Measurements from ENCODE around the gene YJU2. TPM values are rescaled to one million over a fixed set of nuclear protein-coding genes. Genes with fewer than 3 reads are reported as not detected.
A peak's percentile ranks its signal among the peaks of the same experiment; 100 is the strongest.

The YJU2 gene
- polyA plus RNA-seq, 1 of the 3 experiments (the other 2 are of a cell fraction), result 29.0 TPM

GRCh38 chr19:4305257-4305612 is 58.4 kb downstream of the YJU2 start:
- WGBS (ENCODE audit: low lambda C conversion rate), result 85% methylated on average over 7 of the region's 7 CpGs
- no peak overlapping the region for H3K27ac ChIP-seq (ENCODE audit: low read depth in 2 of 2, low read length in 1 of 2)
- no peak for TF ChIP-seq MXI1 (IDR thresholded peaks at IDR 0.05; ENCODE audit: low read depth, low read length)
- TF ChIP-seq SMC3 (IDR thresholded peaks at IDR 0.05; ENCODE audit: low read depth, low read length), result no peak
- no peak for TF ChIP-seq YY1 (IDR thresholded peaks at IDR 0.05; ENCODE audit: low read depth)
- CTCF ChIA-PET, result interaction anchor here (1.2 to 4.2 kb wide), 4 partner anchors 10 to 48 kb away, joined by 3 to 22 read pairs (median 8); no protein-coding TSS in a partner anchor
- no peak overlapping the region for H2AFZ ChIP-seq (ENCODE audit: low read depth)
- no peaks in the 10 kb centered on the region for H3K79me2 ChIP-seq (ENCODE audit: insufficient read depth)
- no peaks in the 10 kb centered on the region for H4K20me1 ChIP-seq (ENCODE audit: insufficient read depth)
- no peaks in the 10 kb centered on the region for H3K27me3 ChIP-seq (ENCODE audit: insufficient read depth)
- H3K9me3 ChIP-seq, result no peaks in the 10 kb centered on the region
- no peak for DNase-seq
- H3K36me3 ChIP-seq (replicated peaks in 1 of 2; ENCODE audit: control insufficient read depth in 1 of 2, insufficient read depth in 2 of 2, low read length in 1 of 2), result peaks cover 4 to 7% of the 10 kb centered on the region in 2 experiments
- H3K4me2 ChIP-seq, result 0 out of 2 replicates have a peak overlapping the region, but pooled peaks have one; percentile 24
- no peak overlapping the region for H3K9ac ChIP-seq
- peaks cover 0 to 16% of the 10 kb centered on the region in 2 experiments; a peak in 1 of 4 replicates for H3K4me1 ChIP-seq (ENCODE audit: control insufficient read depth in 1 of 2, insufficient read depth in 2 of 2, low read depth in 1 of 2, low read length in 1 of 2)
- H3K4me3 ChIP-seq (ENCODE audit: low read depth in 2 of 2, low read length in 1 of 2), result peak overlapping the region in 1 of 2 experiments; percentile 43; a peak in 2 of 4 replicates
- H3K9me2 ChIP-seq, result no peaks in the 10 kb centered on the region
- H3F3A ChIP-seq (replicated peaks; ENCODE audit: insufficient read depth), result no peaks in the 10 kb centered on the region
- POLR2A ChIA-PET, result interaction anchor here (2.0 kb wide), 1 partner anchor 38 kb away, joined by 13 read pairs; the partner anchor contains the start of gene MPND

- H3K79me2 ChIP-seq (ENCODE audit: insufficient read depth), result no peaks in the 10 kb centered on the region
- no peaks in the 10 kb centered on the region for H3K27me3 ChIP-seq (ENCODE audit: insufficient read depth)
- WGBS (ENCODE audit: low lambda C conversion rate), result over 99% methylated on average over 14 of the region's 16 CpGs
- H3K9me3 ChIP-seq, result no peaks in the 10 kb centered on the region
- H3K9ac ChIP-seq, result no peak overlapping the region
- CTCF ChIA-PET, result interaction anchor here (1.2 to 4.2 kb wide), 3 partner anchors 10 to 47 kb away, joined by 3 to 22 read pairs (median 8); no protein-coding TSS in a partner anchor
- H3K4me3 ChIP-seq (ENCODE audit: low read depth in 2 of 2, low read length in 1 of 2), result peak overlapping the region in 1 of 2 experiments; percentile 43; a peak in 1 of 4 replicates
- TF ChIP-seq SIN3A (IDR thresholded peaks at IDR 0.05; ENCODE audit: borderline replicate concordance, low read depth, low read length) (no peak), GATA2 (CRISPR knock-in tag; IDR thresholded peaks at IDR 0.05) (no peak), FOXJ3 (CRISPR knock-in tag; IDR thresholded peaks at IDR 0.05) (no peak), MAX (IDR thresholded peaks at IDR 0.05; ENCODE audit: low read depth) (no peak), ELF1 (IDR thresholded peaks at IDR 0.05) (no peak), REST (IDR thresholded peaks at IDR 0.05; ENCODE audit: low read depth, low read length) (no peak), FOXM1 (IDR thresholded peaks at IDR 0.05; ENCODE audit: low read depth) (no peak), EZH2phosphoT487 (IDR thresholded peaks at IDR 0.05; ENCODE audit: borderline replicate concordance, low read depth) (no peak)
- peaks cover 4 to 7% of the 10 kb centered on the region in 2 experiments for H3K36me3 ChIP-seq (replicated peaks in 1 of 2; ENCODE audit: control insufficient read depth in 1 of 2, insufficient read depth in 2 of 2, low read length in 1 of 2)
- H3K4me2 ChIP-seq, result 0 out of 2 replicates have a peak overlapping the region, but pooled peaks have one; percentile 24
- POLR2A ChIA-PET, result interaction anchor here (1.0 to 2.0 kb wide), 2 partner anchors 19 to 38 kb away, joined by 3 to 13 read pairs; partner anchors contain the start of gene MPND
- H2AFZ ChIP-seq (ENCODE audit: low read depth), result no peak overlapping the region
- H3K27ac ChIP-seq (ENCODE audit: low read depth in 2 of 2, low read length in 1 of 2), result no peak overlapping the region
- H3F3A ChIP-seq (replicated peaks; ENCODE audit: insufficient read depth), result no peaks in the 10 kb centered on the region
- H4K20me1 ChIP-seq (ENCODE audit: insufficient read depth), result no peaks in the 10 kb centered on the region
- H3K9me2 ChIP-seq, result no peaks in the 10 kb centered on the region
- H3K4me1 ChIP-seq (ENCODE audit: control insufficient read depth in 1 of 2, insufficient read depth in 2 of 2, low read depth in 1 of 2, low read length in 1 of 2), result peaks cover 0 to 16% of the 10 kb centered on the region in 2 experiments; a peak in 1 of 4 replicates
- no peak for DNase-seq
Observed at GRCh38 chr19:4305659-4306058, 58.8 kb downstream of the YJU2 start.

Measured in SK-N-SH (cell line).